Upper lobe of left lung (tissue), 6 donors: ENCODE results near the gene TNFRSF17. TPM values are rescaled to one million over a fixed set of nuclear protein-coding genes. Genes with fewer than 3 reads are reported as not detected.
"Not testable (repeated sequence)": the region's sequence is repeated elsewhere in the genome, so short reads cannot be mapped to it uniquely, and the experiment has no call there.

Experiments
- ATAC-seq, 2 donors: fragments of 200-7000 bp; cut with Tn5 transposase; one replicate each; pipeline ENCODE4 v1.9.1; 2022; ENCODE audit warnings: mild to moderate bottlenecking in 2 of 2, moderate library complexity in 2 of 2; ENCODE audit not compliant: low FRiP score in 2 of 2
- DNase-seq, 2 donors: peaks; one replicate each; pipeline ENCODE4 v3.0.0-alpha.2; 2019 to 2020
- H3K27ac ChIP-seq, 4 donors: fragments of 200-600 bp; sonication (generic); one replicate each; pipeline ENCODE4 v1.5.1; 2016 to 2019
- H3K27me3 ChIP-seq, 4 donors: fragments of 200-600 bp; sonication (generic); one replicate each; pipeline ENCODE4 v1.5.1; 2017 to 2019
- H3K36me3 ChIP-seq, 4 donors: fragments of 200-600 bp; sonication (generic); one replicate each; pipeline ENCODE4 v1.5.1; 2016 to 2019
- H3K4me1 ChIP-seq, 4 donors: fragments of 200-600 bp; sonication (generic); one replicate each; pipeline ENCODE4 v1.5.1; 2018 to 2019
- H3K4me3 ChIP-seq, 4 donors: fragments of 200-600 bp; sonication (generic); one replicate each; pipeline ENCODE4 v1.5.1; 2017 to 2019; ENCODE audit warnings: mild to moderate bottlenecking in 2 of 4, moderate library complexity in 1 of 4
- H3K9me3 ChIP-seq, 4 donors: fragments of 200-600 bp; sonication (generic); one replicate each; pipeline ENCODE4 v1.5.1; 2018 to 2019
- CTCF ChIP-seq, 6 experiments: fragments of 450-650 bp in 4 of 6; fragments of 200-600 bp in 2 of 6; sonication (generic) in 2 of 6; IDR thresholded peaks; one replicate each; pipeline ENCODE4 v1.5.1; 2016 to 2019; ENCODE audit warnings: antibody characterized with exemption in 6 of 6
- EP300 ChIP-seq, 4 donors: sonication (generic); formaldehyde crosslinking; IDR thresholded peaks; one replicate each; pipeline ENCODE4 v1.5.1; 2017; ENCODE audit warnings: antibody characterized with exemption in 4 of 4, control low read depth in 2 of 4
- POLR2A ChIP-seq, 4 donors: fragments of 450-650 bp; IDR thresholded peaks; one replicate each; pipeline ENCODE4 v1.5.1; 2016 to 2017; ENCODE audit warnings: antibody characterized with exemption in 4 of 4, mild to moderate bottlenecking in 2 of 4
- POLR2AphosphoS5 ChIP-seq, 2 donors: sonication (generic); formaldehyde crosslinking; IDR thresholded peaks; one replicate each; pipeline ENCODE4 v1.5.1; 2017; ENCODE audit warnings: antibody characterized with exemption in 2 of 2
- WGBS, 2 donors: methylation state at CpG; one replicate each; pipeline ENCODE4 v1.1.5; 2017 to 2018; 5-methylcytosine and 5-hydroxymethylcytosine counted together
- total RNA-seq, 6 donors: library from RNA; depleted of rRNA in 4 of 6; stranded (reverse); fragments of >200 nt in 4 of 6; gene quantifications; one replicate each; pipeline versions ENCODE4 v1.1.0 to v1.2.1, GENCODE V29; 2016 to 2021
- donor health status: DM: no; HTN: no; CAD: no; lungs with moderate emphysema.
- donor health status: DM: no; HTN: yes; CAD: no; lungs with severe emphysema.

Gene TNFRSF17
- 1 to 10 TPM in 3 of 6 donors, not detected in 3; 1.6 to 2.9 (median 2.0) TPM for total RNA-seq

- no peak for ATAC-seq
- no peak within 1 kb of the TSS for H3K4me3 ChIP-seq
- no peaks in the 10 kb centered on the region for H3K9me3 ChIP-seq
- H3K4me1 ChIP-seq, result peaks cover 0 to 7% (median 0%) of the 10 kb centered on the region in 4 donors
- H3K27ac ChIP-seq, result no peak within 1 kb of the TSS
- TF ChIP-seq CTCF (IDR thresholded peaks at IDR 0.05) (no peak), EP300 (IDR thresholded peaks at IDR 0.05) (no peak), POLR2A (IDR thresholded peaks at IDR 0.05) (no peak), POLR2AphosphoS5 (IDR thresholded peaks at IDR 0.05) (no peak)
- no peak for DNase-seq
- no peaks in the 10 kb centered on the region for H3K36me3 ChIP-seq
- no peaks in the 10 kb centered on the region for H3K27me3 ChIP-seq
- 60 to 87% methylated on average over 9 of the region's 9 CpGs for WGBS, 2 donors
These were observed at the start of gene TNFRSF17 for GRCh38 chr16:11964761-11965551. Gene TNFRSF17 (plus strand): TSS chr16:11965210. CDS start chr16:11965325, 115 bp downstream.

- DNase-seq (peak; percentile 99 to 100), ATAC-seq (peak; percentile 98)
- 1 to 8% methylated on average over 6 to 82 of the region's 84 CpGs for WGBS, 2 donors
- Histone ChIP-seq H3K27me3 (no peaks in the 10 kb centered on the region), H3K27ac (peak within 1 kb of the TSS; percentile 90 to 97 (median 95)), H3K9me3 (no peaks in the 10 kb centered on the region), H3K4me1 (peaks cover 24 to 41% (median 31%) of the 10 kb centered on the region in 4 donors), H3K36me3 (no peaks in the 10 kb centered on the region), H3K4me3 (peak within 1 kb of the TSS; percentile 78 to 97 (median 94))
- peak in 2 of 4 donors; percentile 67 to 72 for TF ChIP-seq EP300 (IDR thresholded peaks at IDR 0.05)
- peak; percentile 5 to 92 (median 64) for TF ChIP-seq CTCF (IDR thresholded peaks at IDR 0.05)
- TF ChIP-seq POLR2A (IDR thresholded peaks at IDR 0.05), result peak in 3 of 4 donors; percentile 71 to 96 (median 80)
- peak; percentile 92 to 97 for TF ChIP-seq POLR2AphosphoS5 (IDR thresholded peaks at IDR 0.05)
These were observed 49.1 kb upstream of the TNFRSF17 start, which contains the start of gene GSPT1 for GRCh38 chr16:11915644-11916523. Gene GSPT1 (minus strand): TSS chr16:11915956. CDS start chr16:11915720, 236 bp downstream.

- Histone ChIP-seq H3K27ac (peak overlapping the region; percentile 90 to 97 (median 95)), H3K4me3 (peak overlapping the region; percentile 34 to 97 (median 94)), H3K4me1 (peaks cover 22 to 33% (median 26%) of the 10 kb centered on the region in 4 donors), H3K27me3 (no peaks in the 10 kb centered on the region), H3K9me3 (no peaks in the 10 kb centered on the region), H3K36me3 (no peaks in the 10 kb centered on the region)
- DNase-seq, result peak in 1 of 2 donors; percentile 47
- 40 to 51% methylated on average over 13 of the region's 13 CpGs for WGBS, 2 donors
- no peak for TF ChIP-seq POLR2AphosphoS5 (IDR thresholded peaks at IDR 0.05)
- peak in 2 of 4 donors; percentile 22 to 69 for TF ChIP-seq EP300 (IDR thresholded peaks at IDR 0.05)
- peak; percentile 11 to 75 for ATAC-seq
These were observed 48.3 kb upstream of the TNFRSF17 start for GRCh38 chr16:11916524-11917285.

- not testable (repeated sequence) for H3K27me3 ChIP-seq, H3K27ac ChIP-seq, ATAC-seq, DNase-seq, H3K9me3 ChIP-seq, H3K36me3 ChIP-seq, H3K4me1 ChIP-seq, H3K4me3 ChIP-seq
- WGBS, 2 donors, result 70 to 76% methylated on average over 10 of the region's 10 CpGs
These were observed 41.0 kb upstream of the TNFRSF17 start for GRCh38 chr16:11924046-11924445.

- not testable (repeated sequence) for H3K4me1 ChIP-seq, H3K27me3 ChIP-seq, ATAC-seq, H3K9me3 ChIP-seq, H3K4me3 ChIP-seq, H3K27ac ChIP-seq, DNase-seq, H3K36me3 ChIP-seq
- WGBS, 2 donors, result 84% methylated on average over 13 of the region's 13 CpGs
These were observed 37.7 kb upstream of the TNFRSF17 start for GRCh38 chr16:11927350-11927749.

- ATAC-seq, H3K4me3 ChIP-seq: not testable (repeated sequence)
- 94 to 100% methylated on average over 3 of the region's 4 CpGs for WGBS, 2 donors
These were observed 23.1 kb upstream of the TNFRSF17 start, which contains the start of gene NPIPB2 for GRCh38 chr16:11941945-11942344. Gene NPIPB2 (minus strand): TSS chr16:11942045. CDS start chr16:11942045, 0 bp downstream.

More at GRCh38 chr16:11941945-11942344, 23.1 kb upstream of the TNFRSF17 start, which contains the start of gene NPIPB2:
- not testable (repeated sequence) for DNase-seq, H3K36me3 ChIP-seq, H3K27me3 ChIP-seq, H3K9me3 ChIP-seq, H3K27ac ChIP-seq, H3K4me1 ChIP-seq
